Measurements from ENCODE around the gene MYH9.

The MYH9 gene

GRCh38 chr22:36299295-36299694, 88.5 kb downstream of the MYH9 start:
- no peak overlapping the region for H3K9ac ChIP-seq (ENCODE audit: low read length)
- peaks cover 100% of the 10 kb centered on the region for H3K36me3 ChIP-seq (ENCODE audit: insufficient read depth, low read length)
- H3K4me1 ChIP-seq (ENCODE audit: insufficient read depth, low read length), result peaks cover 29% of the 10 kb centered on the region
- H3K4me3 ChIP-seq (ENCODE audit: low read depth in 1 of 2, low read length in 2 of 2), result no peak overlapping the region
- no peaks in the 10 kb centered on the region for H3K9me3 ChIP-seq (ENCODE audit: low read length)
- no peaks in the 10 kb centered on the region for H3K27me3 ChIP-seq (ENCODE audit: control insufficient read depth in 1 of 2, insufficient read depth in 2 of 2, low read length in 2 of 2)
- no peak overlapping the region for H3K27ac ChIP-seq (ENCODE audit: low read depth, low read length)

GRCh38 chr22:36298601-36299000, 89.2 kb downstream of the MYH9 start:
- Histone ChIP-seq H3K36me3 (ENCODE audit: insufficient read depth, low read length) (peaks cover 100% of the 10 kb centered on the region), H3K9me3 (ENCODE audit: low read length) (no peaks in the 10 kb centered on the region), H3K4me3 (ENCODE audit: low read depth in 1 of 2, low read length in 2 of 2) (no peak overlapping the region), H3K27me3 (ENCODE audit: control insufficient read depth in 1 of 2, insufficient read depth in 2 of 2, low read length in 2 of 2) (no peaks in the 10 kb centered on the region), H3K4me1 (ENCODE audit: insufficient read depth, low read length) (peaks cover 22% of the 10 kb centered on the region), H3K27ac (ENCODE audit: low read depth, low read length) (no peak overlapping the region), H3K9ac (ENCODE audit: low read length) (no peak overlapping the region)

GRCh38 chr22:36298118-36298517, 89.6 kb downstream of the MYH9 start:
- Histone ChIP-seq H3K36me3 (ENCODE audit: insufficient read depth, low read length) (peaks cover 100% of the 10 kb centered on the region), H3K4me1 (ENCODE audit: insufficient read depth, low read length) (peaks cover 22% of the 10 kb centered on the region), H3K9ac (ENCODE audit: low read length) (no peak overlapping the region), H3K27ac (ENCODE audit: low read depth, low read length) (peak overlapping the region; percentile 47), H3K4me3 (ENCODE audit: low read depth in 1 of 2, low read length in 2 of 2) (no peak overlapping the region), H3K9me3 (ENCODE audit: low read length) (no peaks in the 10 kb centered on the region), H3K27me3 (ENCODE audit: control insufficient read depth in 1 of 2, insufficient read depth in 2 of 2, low read length in 2 of 2) (no peaks in the 10 kb centered on the region)

- no peaks in the 10 kb centered on the region for H3K9me3 ChIP-seq (ENCODE audit: low read length)
- H3K9ac ChIP-seq (ENCODE audit: low read length), result no peak overlapping the region
- H3K4me1 ChIP-seq (ENCODE audit: insufficient read depth, low read length), result peaks cover 17% of the 10 kb centered on the region
- peak overlapping the region; percentile 47 for H3K27ac ChIP-seq (ENCODE audit: low read depth, low read length)
- H3K27me3 ChIP-seq (ENCODE audit: control insufficient read depth in 1 of 2, insufficient read depth in 2 of 2, low read length in 2 of 2), result no peaks in the 10 kb centered on the region
- H3K4me3 ChIP-seq (ENCODE audit: low read depth in 1 of 2, low read length in 2 of 2), result no peak overlapping the region
- H3K36me3 ChIP-seq (ENCODE audit: insufficient read depth, low read length), result peaks cover 100% of the 10 kb centered on the region
Measured at GRCh38 chr22:36297568-36297967, 90.2 kb downstream of the MYH9 start.

GRCh38 chr22:36296690-36297089, 91.1 kb downstream of the MYH9 start:
- peaks cover 100% of the 10 kb centered on the region for H3K36me3 ChIP-seq (ENCODE audit: insufficient read depth, low read length)
- H3K27ac ChIP-seq (ENCODE audit: low read depth, low read length), result peak overlapping the region; percentile 14

GRCh38 chr22:36295247-36295646, 92.5 kb downstream of the MYH9 start:
- Histone ChIP-seq H3K4me3 (ENCODE audit: low read depth in 1 of 2, low read length in 2 of 2) (no peak overlapping the region), H3K4me1 (ENCODE audit: insufficient read depth, low read length) (no peaks in the 10 kb centered on the region), H3K9me3 (ENCODE audit: low read length) (no peaks in the 10 kb centered on the region), H3K27ac (ENCODE audit: low read depth, low read length) (no peak overlapping the region), H3K36me3 (ENCODE audit: insufficient read depth, low read length) (peaks cover 86% of the 10 kb centered on the region), H3K9ac (ENCODE audit: low read length) (no peak overlapping the region), H3K27me3 (ENCODE audit: control insufficient read depth in 1 of 2, insufficient read depth in 2 of 2, low read length in 2 of 2) (no peaks in the 10 kb centered on the region)

More at GRCh38 chr22:36296690-36297089, 91.1 kb downstream of the MYH9 start:
- H3K9me3 ChIP-seq (ENCODE audit: low read length), result no peaks in the 10 kb centered on the region
- H3K27me3 ChIP-seq (ENCODE audit: control insufficient read depth in 1 of 2, insufficient read depth in 2 of 2, low read length in 2 of 2), result no peaks in the 10 kb centered on the region
- no peak overlapping the region for H3K4me3 ChIP-seq (ENCODE audit: low read depth in 1 of 2, low read length in 2 of 2)
- H3K9ac ChIP-seq (ENCODE audit: low read length), result no peak overlapping the region
- peaks cover 8% of the 10 kb centered on the region for H3K4me1 ChIP-seq (ENCODE audit: insufficient read depth, low read length)

- Histone ChIP-seq H3K27ac (ENCODE audit: low read depth, low read length) (no peak overlapping the region), H3K9ac (ENCODE audit: low read length) (no peak overlapping the region), H3K27me3 (ENCODE audit: control insufficient read depth in 1 of 2, insufficient read depth in 2 of 2, low read length in 2 of 2) (no peaks in the 10 kb centered on the region), H3K4me1 (ENCODE audit: insufficient read depth, low read length) (peaks cover 2% of the 10 kb centered on the region), H3K36me3 (ENCODE audit: insufficient read depth, low read length) (peaks cover 85% of the 10 kb centered on the region), H3K4me3 (ENCODE audit: low read depth in 1 of 2, low read length in 2 of 2) (no peak overlapping the region), H3K9me3 (ENCODE audit: low read length) (no peaks in the 10 kb centered on the region)
Measured at GRCh38 chr22:36294801-36295200, 93.0 kb downstream of the MYH9 start.

- Histone ChIP-seq H3K9ac (ENCODE audit: low read length) (no peak overlapping the region), H3K27ac (ENCODE audit: low read depth, low read length) (no peak overlapping the region), H3K36me3 (ENCODE audit: insufficient read depth, low read length) (peaks cover 85% of the 10 kb centered on the region), H3K27me3 (ENCODE audit: control insufficient read depth in 1 of 2, insufficient read depth in 2 of 2, low read length in 2 of 2) (no peaks in the 10 kb centered on the region), H3K4me1 (ENCODE audit: insufficient read depth, low read length) (peaks cover 7% of the 10 kb centered on the region), H3K4me3 (ENCODE audit: low read depth in 1 of 2, low read length in 2 of 2) (no peak overlapping the region), H3K9me3 (ENCODE audit: low read length) (no peaks in the 10 kb centered on the region)
Measured at GRCh38 chr22:36294293-36294620, 93.5 kb downstream of the MYH9 start.

GRCh38 chr22:36293606-36294292, 94.0 kb downstream of the MYH9 start:
- H3K27ac ChIP-seq (ENCODE audit: low read depth, low read length), result no peak overlapping the region
- H3K27me3 ChIP-seq (ENCODE audit: control insufficient read depth in 1 of 2, insufficient read depth in 2 of 2, low read length in 2 of 2), result no peaks in the 10 kb centered on the region
- H3K9ac ChIP-seq (ENCODE audit: low read length), result no peak overlapping the region
- peaks cover 11% of the 10 kb centered on the region for H3K4me1 ChIP-seq (ENCODE audit: insufficient read depth, low read length)
- no peaks in the 10 kb centered on the region for H3K9me3 ChIP-seq (ENCODE audit: low read length)
- H3K4me3 ChIP-seq (ENCODE audit: low read depth in 1 of 2, low read length in 2 of 2), result no peak overlapping the region
- peaks cover 85% of the 10 kb centered on the region for H3K36me3 ChIP-seq (ENCODE audit: insufficient read depth, low read length)

- peaks cover 85% of the 10 kb centered on the region for H3K36me3 ChIP-seq (ENCODE audit: insufficient read depth, low read length)
- peaks cover 11% of the 10 kb centered on the region for H3K4me1 ChIP-seq (ENCODE audit: insufficient read depth, low read length)
- H3K9me3 ChIP-seq (ENCODE audit: low read length), result no peaks in the 10 kb centered on the region
- no peaks in the 10 kb centered on the region for H3K27me3 ChIP-seq (ENCODE audit: control insufficient read depth in 1 of 2, insufficient read depth in 2 of 2, low read length in 2 of 2)
- no peak overlapping the region for H3K27ac ChIP-seq (ENCODE audit: low read depth, low read length)
- H3K9ac ChIP-seq (ENCODE audit: low read length), result no peak overlapping the region
- no peak overlapping the region for H3K4me3 ChIP-seq (ENCODE audit: low read depth in 1 of 2, low read length in 2 of 2)
Measured at GRCh38 chr22:36292823-36293530, 94.8 kb downstream of the MYH9 start.

GRCh38 chr22:36291831-36292740, 95.7 kb downstream of the MYH9 start:
- no peak overlapping the region for H3K4me3 ChIP-seq (ENCODE audit: low read depth in 1 of 2, low read length in 2 of 2)
- H3K27ac ChIP-seq (ENCODE audit: low read depth, low read length), result no peak overlapping the region
- no peaks in the 10 kb centered on the region for H3K9me3 ChIP-seq (ENCODE audit: low read length)
- H3K4me1 ChIP-seq (ENCODE audit: insufficient read depth, low read length), result peaks cover 13% of the 10 kb centered on the region
- H3K9ac ChIP-seq (ENCODE audit: low read length), result no peak overlapping the region
- H3K27me3 ChIP-seq (ENCODE audit: control insufficient read depth in 1 of 2, insufficient read depth in 2 of 2, low read length in 2 of 2), result no peaks in the 10 kb centered on the region
- peaks cover 82% of the 10 kb centered on the region for H3K36me3 ChIP-seq (ENCODE audit: insufficient read depth, low read length)
